ENCODE measurements around the gene A4GALT.

The A4GALT gene

DNA sequence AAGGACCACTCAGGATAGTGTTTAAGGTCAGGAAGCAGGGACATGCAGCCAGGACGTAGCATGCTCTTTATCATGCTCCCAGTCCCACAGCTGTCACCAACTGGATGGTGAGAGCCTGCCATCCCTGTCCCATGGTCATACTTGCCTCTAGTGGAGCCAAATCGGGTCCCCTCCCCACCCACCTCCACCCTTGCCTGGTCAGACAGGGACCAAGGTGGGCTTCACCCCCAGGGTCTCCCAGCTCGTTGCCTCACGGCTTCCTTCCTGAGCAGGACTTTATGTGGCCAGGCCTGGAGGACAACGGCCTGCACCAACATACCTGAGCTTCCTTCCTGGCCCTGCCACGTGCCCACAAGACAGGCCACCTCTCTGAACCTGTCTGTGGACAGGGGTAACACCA lies 19.8 kb downstream of the A4GALT start:
- no peak for DNase-seq

DNA sequence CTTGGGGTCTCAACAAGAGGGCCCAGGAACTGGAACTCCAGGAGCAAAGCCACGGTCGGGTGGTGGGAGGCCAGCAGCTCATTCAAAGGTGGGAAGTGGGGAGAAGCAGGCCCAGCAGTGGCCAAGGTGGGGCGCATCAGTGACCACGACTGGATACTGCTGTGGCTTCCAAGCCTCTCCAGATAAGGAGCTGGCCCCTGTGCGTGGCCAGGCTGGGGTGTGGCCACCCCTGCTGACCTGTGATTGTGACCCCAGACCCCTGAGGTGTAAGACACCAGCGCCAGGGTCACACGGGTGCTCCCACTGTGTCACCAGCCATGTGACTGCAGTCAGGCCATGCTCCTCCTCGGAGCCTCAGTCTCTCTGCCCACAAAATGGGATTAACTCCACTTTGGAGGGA lies 20.3 kb downstream of the A4GALT start:
- DNase-seq: no peak

DNA sequence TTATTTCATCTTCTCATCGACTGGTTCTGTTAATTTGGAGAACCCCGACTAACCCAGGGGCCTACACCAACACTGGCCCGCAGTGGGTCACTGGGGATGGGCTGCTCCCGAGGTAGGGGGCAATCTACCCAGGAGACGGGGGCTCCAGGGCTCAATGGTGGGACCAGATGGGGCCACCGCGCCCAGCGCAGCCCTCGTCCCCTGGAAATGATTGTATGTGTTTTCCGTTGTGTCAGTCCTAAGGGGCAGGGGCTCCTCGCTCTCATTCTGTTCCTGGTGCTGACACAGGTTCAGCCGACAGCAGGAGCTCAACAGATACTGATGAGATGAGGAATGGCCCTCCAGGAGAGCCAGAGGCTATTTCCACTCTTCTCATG lies 20.7 kb downstream of the A4GALT start:
- no peak for DNase-seq

DNA sequence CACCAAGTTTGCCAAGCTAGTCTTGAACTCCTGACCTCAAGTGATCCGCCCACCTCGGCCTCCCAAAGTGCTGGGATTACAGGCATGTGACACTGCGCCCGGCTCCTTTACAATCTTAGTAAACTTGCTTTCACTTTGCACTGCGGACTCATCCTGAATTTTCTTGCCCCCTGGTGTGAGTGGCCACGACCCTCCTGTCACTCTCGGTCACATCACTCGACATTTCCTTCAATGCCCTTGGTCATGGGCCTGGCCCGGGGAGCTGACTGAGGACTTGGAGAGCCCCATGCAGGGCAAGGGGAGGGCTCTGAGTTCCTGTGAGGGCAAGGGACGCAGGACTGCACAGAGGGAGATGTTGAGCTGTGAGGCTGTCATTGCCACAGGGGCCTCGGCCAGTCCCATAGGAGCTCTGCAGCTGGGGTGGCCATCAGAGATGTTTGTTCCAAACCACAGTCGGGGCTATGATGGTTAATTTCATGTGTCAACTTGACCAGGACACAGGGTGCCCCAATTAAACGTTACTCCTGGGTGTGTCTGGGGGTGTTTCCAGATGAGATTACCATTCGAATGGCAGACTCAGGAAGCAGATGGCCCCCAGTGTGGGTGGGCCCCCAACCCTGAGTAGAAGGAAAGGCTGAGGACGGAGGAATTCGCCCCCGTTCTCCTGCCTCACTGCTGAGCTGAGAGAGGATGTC lies 21.2 kb downstream of the A4GALT start:
- no peak for DNase-seq

DNA sequence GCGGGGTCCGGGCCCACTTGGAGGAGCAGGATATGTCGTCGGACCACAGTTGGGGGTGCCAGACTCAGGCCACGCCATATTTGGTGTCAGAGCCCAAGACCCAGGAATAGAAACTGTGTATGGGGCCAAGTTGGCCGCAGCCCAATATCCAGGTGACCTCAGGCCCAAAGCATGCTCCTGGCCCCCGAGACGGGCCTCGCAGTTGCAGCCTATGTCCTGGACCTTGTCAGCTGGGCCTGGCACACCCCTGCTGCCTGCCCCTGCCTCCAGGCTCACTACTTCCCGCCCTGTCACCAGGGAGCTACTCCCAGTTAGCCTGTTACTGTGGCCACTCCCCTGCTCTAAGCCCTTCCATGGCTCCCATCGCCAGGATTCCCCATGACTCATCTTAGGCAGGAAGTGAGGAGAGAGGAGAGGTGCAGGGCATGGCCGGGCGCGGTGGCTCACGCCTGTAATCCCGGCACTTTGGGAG lies 23.1 kb downstream of the A4GALT start:
- no peak for DNase-seq

DNA sequence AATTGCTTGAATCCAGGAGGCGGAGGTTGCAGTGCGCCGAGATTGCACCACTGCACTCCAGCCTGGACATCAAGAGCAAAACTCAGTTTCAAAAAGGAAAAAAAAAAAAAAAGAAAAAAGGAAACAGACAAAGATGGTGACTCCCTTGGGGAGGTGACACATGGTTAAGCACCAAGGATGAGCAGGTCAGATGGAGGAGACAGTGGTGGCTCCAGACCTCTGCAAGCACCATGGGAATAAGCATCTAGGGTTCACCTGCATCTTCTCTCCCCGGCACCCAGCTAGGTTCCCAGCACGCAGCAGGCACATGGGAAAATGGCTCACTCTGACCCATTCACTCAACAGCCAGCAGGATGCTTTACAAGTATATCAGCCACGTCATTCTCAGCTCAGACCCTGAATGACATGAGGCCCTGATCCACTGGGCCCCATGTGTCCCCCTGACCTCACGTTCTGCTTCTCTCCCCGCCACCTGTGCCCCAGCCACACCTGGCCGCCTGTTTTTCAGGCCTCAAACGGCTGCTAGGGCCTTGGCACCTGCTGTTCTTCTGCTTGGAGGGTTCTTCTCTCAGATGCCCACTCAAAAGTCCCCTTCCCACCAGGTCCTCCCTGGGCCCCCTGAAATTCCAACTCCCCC lies 24.2 kb downstream of the A4GALT start:
- DNase-seq: no peak

DNA sequence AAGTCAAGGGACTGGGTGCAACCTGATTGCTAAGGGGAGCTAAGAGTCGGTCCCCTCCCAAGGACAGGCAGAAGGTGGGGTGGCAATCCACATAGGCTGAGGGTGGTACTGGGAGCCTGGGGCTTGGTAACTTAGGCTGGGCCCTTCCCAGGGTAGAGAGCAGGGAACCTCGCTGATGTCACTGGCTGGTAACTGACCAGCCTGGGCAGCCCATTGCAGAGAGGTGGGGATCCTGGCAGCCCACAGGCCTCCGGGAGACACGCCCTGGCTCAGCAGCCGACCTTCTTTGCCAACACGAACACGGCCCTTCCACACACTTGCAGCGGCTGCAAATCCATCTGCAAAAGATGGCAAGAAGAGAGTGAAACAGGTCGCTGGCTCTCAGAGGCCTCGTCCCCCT lies 25.4 kb downstream of the A4GALT start:
- no peak for DNase-seq

DNA sequence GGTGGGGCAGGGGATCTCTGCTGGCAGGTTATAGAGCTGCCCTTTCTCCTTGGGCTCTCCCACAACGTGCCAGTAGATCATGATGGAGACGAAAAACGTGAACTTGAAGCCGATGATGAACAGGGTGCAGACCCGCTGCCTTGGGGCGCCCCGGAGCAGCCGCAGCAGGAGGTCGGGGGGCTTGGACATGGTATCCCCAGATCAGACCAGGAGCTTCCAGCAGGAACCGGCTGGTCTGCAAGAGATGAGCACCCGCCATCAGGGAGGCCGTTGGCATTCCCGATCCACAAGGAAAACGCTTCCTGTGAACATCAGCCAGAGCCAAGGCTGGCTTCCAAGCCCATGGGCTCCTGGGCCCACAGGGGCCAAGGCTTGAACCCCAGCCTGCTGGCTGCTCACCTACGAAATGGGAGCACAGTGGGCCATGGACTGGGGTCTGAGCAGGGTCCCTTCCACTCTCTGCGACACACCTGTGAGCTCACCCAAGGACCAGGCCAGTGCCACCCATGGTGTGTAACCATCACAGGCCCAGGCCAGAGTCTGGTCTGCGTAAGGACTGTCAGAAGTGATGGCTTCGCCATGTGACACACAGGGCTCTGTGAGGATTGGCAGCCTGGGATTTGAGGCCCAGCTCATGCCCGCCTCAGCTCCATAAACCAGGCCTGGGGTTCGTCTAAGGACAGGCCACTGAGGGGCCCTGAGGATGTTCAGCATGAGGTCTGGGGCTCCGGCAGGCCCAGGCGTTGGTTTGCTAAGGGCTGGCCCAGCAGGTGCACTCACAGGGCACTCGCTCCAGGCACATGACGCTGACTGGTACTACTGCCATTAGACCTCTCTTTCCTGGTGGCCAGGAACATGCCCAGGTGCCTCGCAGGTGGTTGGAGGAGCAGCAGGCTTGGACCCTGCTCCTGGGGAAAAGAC lies 26.6 kb downstream of the A4GALT start:
- DNase-seq: no peak

DNA sequence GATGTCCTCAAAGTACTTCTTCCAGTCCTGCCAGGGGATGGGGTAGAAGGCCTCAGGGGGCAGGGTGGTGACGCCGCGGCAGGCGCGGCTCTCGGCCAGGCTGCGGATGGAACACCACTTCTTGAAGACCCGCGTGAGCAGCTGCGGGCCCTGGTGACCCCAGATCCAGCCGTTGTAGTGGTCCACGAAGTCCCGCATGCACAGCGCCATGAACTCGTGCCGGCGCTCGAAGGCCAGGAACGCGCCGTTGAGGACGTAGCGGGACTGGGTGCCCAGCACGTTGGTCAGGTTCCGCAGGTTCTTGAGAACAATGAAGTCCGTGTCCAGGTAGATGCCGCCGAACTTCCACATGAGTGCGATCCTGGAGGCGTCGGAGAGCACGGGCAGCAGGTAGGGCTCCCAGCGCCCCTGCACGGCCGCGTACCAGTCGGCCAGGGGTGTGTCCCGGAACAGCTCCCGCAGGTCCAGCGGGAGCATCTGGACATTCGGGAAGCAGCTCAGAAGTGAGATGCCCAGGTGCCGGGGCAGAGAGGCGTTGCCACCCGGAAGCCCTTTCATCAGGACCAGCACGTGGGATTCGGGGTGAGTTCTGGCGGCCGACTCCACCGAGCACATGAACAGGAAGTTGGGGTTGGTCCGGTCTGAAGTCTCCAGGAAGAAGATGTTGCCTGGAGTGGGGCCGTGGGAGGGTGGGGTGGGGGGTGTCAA lies 27.5 kb downstream of the A4GALT start:
- no peak for DNase-seq

DNA sequence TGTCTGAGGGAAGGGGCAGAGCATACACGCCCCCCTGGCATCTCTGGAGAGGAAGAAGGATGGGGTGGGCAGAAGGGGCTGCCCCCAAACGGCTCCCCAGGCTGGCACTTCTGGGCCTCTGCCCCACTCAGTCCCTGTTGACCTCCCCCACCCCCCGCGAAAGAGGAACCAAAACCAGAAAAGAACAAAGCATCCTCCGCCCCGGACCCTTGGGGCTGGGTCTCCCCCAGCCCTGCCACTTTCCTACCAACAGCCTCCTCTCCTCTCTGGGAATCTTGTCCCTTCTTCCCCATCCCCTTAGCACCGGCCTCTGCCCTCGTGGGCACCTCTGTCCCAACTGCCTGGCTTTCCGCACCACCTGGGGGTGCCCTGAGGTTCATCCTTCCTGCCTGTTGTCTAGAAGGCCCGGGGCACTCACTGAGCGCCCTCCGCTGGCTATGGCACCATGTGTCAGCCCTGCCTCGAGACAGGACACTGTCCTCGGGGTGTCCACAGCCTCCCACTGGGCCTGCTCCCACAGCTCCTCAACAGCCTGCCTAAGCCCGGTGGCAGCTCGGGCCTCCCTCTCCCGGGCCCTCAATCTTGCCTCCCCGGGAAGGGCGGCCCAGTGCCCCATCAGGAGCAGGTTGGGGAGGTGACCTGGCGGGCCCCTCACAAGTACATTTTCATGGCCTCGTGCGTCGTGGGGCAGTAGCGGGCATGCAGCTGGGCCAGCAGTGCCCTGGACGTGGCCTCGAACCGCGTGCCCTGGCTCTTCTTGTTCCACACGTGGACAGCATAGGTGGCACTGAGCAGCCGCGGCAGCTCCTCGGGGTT lies 28.2 kb downstream of the A4GALT start:
- no peak for DNase-seq

DNA sequence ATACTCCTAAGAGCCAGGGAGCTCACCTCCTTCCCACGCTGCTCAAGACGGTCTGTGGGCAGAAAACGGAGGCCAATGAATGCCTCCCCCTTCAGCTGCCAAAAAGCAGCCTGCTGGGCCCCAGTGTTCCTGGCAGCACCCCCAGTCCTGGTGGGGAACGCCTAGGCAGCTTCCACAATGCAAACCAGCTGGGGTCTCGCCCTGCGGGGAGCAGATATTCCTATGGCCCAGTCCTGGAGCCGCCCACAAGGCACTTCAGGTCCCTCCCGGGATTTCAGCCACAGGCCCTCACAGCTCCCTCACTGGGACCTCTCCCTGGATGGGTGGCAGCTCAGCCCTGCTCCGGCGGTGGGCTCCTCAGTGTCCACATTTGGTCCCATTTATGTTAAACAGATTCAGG lies 29.2 kb downstream of the A4GALT start:
- DNase-seq: no peak

DNA sequence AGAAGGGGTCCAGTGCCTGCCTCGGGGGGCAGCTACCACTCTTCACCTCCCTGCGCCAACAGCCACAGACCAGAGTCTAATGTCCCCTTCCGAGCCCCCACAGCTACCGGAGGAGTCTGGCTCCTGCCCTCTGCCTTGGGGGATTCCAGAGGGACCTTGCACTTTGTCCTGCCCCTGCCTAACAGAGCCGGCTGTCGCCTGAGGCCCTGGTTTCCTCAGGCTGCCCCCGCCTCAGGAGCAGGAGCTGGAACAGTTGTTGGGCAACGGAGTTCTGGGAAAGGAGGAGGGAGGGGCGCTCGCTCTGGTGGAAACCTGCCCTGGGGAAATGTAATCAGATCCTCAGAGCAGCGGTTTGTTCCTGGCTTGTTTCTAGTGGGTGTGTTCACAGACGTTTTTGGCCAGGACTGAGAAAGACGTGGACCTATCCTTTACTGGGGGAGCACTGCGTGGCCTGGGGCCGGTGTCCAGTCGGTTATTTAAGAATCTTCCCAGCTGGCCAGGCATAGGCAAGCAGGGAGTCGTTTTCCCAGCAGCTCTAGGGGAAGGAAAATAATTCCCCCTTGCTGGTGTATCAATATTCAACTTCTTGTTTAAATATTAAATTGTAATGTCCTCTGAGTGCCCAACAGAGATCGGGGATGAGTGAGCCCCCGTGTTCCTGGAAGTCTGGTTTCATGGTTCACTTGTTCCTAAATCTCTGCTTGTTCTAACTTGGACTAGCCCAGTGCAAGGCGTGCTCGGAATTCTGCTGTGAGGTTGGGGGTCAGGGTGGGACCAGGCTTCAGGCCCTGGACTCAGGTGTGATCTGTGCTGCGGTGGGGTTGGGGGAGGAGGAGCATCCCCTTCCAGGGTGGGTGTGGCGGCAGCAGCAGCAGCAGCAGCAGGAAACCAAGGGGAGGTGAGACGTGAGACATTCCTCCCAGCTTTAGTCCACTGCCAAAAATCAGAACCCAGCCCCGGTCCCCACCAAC lies 32.1 kb downstream of the A4GALT start:
- no peak for DNase-seq

DNA sequence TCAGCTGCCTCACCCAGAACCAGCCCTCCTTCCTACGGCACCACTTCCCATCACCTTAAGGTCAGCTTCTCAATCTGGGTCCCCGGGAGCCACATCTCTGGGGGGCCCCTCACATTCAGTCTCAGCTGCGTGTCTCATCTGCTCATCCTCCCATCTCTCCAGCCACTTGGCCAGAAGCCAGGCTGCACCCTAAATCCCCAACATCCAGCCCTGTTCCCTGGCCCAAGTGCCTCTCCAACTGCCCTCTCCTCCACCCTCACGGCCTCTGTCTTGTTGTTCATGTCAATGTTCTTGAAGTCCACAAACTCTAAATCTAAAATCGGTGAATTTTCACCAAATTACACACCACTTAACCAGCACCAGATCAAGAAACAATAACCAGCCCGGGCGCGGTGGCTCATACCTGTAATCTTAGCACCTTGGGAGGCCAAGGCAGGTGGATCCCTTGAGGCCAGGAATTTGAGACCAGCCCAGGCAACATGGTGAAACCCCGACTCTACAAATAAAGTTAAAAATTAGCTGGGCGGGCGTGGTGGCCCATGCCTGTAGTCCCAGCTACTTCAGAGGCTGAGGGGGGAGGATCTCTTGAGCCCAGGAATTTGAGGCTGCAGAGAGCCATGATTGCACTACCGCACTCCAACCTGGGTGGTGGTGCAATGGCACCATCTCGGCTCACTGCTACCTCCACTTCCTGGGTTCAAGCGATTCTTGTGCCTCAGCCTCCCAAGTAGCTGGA lies 33.7 kb downstream of the A4GALT start:
- DNase-seq: no peak

DNA sequence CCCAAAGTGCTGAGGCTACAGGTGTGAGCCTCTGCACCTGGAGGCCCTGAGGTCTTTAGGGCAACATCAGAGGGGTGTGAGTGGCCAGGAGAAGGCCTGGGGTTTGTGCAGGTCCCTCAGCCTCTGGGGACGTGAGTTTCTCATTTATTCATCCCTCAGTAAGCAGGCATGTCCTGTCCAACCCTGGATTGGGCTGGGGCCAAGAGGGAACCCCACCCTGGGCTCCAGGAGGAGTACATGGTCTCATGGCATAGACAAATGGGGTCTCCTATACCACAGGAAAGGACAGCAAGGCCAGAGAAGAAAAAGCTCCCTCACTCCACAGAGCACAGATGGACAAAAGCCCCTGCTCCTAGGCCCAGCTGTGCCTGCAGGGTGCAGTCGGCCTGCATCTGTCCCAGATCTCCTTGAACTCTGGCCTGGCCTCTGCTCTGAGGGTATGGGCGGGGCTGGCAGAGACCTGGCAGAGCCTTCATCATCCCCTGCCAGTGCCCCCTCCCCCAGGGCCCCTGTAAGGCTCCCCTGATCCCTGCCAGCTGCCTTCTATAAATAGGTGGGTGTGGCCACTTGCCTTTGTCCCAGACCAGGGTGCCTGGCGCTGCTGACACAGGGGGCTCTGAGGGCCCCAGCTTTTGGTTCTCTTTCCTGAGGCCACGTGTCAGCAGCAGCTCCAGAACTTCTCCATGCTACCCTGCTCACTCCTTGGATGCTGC lies 34.6 kb downstream of the A4GALT start:
- no peak for DNase-seq

DNA sequence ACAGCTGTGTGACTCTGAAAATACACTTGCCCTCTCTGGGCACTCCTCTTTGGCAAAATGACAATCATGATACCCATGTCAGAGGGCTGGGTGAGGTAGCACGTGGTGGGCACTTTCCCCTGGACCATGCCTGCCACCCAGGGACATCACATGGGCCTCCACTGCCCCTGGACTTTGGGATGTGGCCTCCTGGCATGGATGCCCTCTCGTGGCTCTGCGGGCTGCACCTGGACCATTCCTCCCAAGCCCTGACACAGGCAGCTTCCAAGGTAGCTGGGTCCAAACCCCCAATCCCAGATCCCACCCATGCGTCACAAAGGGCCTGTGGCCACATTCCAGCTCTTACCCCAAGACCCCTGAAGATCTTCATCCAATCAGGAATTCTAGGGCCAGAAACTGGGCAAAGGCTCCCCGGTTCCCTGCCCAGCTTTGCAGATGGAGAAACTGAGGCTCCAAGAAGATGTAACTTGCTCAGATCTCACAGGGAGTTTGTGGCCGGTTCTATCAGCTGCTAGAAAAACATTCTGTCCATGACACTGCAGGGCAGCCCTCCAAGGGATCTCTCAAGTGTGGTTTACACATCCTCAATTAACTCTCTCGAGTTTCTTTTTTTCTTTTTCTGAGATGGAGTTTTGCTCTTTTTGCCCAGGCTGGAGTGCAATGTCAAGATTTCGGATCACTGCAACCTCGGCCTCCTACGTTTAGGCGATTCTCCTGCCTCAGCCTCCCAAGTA lies 36.0 kb downstream of the A4GALT start:
- DNase-seq: no peak

DNA sequence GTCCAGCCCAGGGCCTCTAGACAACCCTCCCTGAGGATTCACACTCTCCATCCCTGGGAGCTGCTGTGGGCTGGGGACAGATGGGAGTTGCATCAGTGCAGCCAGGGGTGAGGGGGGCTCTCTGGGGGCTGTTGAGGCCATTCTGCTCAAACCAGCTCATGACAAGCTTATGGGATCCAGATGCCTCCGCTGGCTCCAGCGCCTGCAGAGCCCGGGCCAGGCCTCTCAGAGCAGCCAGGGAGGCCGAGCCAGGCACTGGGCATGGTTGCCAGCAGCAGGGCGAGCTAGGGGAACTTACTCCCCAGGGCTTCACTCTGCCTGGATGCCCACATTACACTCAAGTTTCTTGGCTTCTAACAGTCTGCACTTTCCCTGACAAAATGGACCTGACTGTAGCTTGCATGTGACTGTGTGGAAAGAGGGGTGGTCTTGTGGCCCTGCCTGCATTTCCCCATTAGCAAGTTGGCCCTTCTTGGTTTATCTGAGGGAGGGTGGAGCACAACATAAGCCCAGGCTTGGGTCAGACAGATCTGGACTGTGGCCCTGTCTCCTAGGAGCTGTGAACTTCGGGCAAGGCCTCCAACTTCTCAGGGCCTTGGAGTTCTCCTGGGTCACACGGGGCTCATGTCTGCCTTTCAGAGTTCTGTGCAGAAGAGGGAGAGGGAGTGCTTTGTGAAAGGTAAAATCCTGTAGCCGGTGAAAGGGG lies 36.9 kb downstream of the A4GALT start:
- DNase-seq: no peak

DNA sequence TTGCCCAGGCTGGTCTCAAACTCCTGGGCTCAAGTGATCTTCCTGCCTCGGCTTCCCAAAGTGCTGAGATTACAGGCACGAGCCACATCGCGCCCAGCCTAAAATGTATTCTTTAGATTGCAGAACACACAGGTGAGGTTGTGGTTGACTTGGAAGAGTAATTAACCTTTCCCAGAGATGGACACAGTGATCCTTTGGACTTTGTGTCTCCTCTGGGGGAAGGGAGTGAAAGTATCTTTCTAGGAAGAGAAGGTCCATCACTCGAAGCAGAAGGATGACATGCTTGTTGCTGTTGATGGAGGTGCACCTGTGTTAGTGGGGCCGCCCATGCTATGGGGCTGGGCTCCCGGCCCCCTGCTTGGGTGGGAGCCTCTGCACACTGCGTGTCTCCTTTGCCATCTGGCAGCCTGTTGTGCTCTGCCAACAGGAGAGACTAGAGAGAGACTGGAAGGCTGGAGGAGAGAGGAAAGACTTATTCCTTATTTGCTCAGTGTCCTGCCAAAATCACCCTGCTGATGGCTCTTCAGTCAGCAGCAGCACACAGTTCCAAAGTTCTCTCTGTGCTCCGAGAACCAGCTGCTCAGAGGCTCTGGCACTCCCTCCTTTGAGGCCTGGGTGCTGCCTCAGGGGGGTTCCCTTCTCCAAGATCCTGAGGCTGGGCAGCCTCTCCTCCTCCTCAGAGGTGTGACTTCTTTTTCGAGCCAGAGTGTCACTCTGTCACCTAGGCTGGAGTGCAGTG lies 38.4 kb downstream of the A4GALT start:
- no peak for DNase-seq

All from stimulated activated CD4-positive, alpha-beta T cell treated with anti-CD3 and anti-CD28 coated beads, Interleukin-12 subunit alpha, Interleukin-12 subunit beta, amount 100 ng/mL, for 4 hours (primary cell).